ENCODE data around the gene GALNT18.

Gene GALNT18

GRCh38 chr11:11624926-11625325, 3.1 kb upstream of the GALNT18 start:
- TF ChIP-seq SPI1 (IDR thresholded peaks at IDR 0.05; ENCODE audit: borderline replicate concordance, low read depth) (no peak), REST (IDR thresholded peaks at IDR 0.05; ENCODE audit: insufficient replicate concordance, low read depth) (no peak), CTCF (IDR thresholded peaks at IDR 0.05; ENCODE audit: insufficient read depth, low read length) (no peak), GABPA (IDR thresholded peaks at IDR 0.05; ENCODE audit: low read depth) (no peak)
- Histone ChIP-seq H3K27me3 (ENCODE audit: insufficient read depth, poor library complexity, severe bottlenecking) (peaks cover 47% of the 10 kb centered on the region), H3K27ac (replicated peaks) (no peak overlapping the region), H3K4me3 (replicated peaks; ENCODE audit: insufficient read depth, low read length) (no peak overlapping the region)
- no peak for DNase-seq (ENCODE audit: low read depth in 1 of 2, low spot score in 1 of 2)

GRCh38 chr11:11624204-11624603, 2.4 kb upstream of the GALNT18 start:
- H3K4me3 ChIP-seq (replicated peaks; ENCODE audit: insufficient read depth, low read length) = no peak overlapping the region
- DNase-seq (ENCODE audit: low read depth in 1 of 2, low spot score in 1 of 2) = no peak
- H3K27me3 ChIP-seq (ENCODE audit: insufficient read depth, poor library complexity, severe bottlenecking) = peaks cover 54% of the 10 kb centered on the region
- TF ChIP-seq SPI1 (IDR thresholded peaks at IDR 0.05; ENCODE audit: borderline replicate concordance, low read depth) = no peak
- no peak for TF ChIP-seq REST (IDR thresholded peaks at IDR 0.05; ENCODE audit: insufficient replicate concordance, low read depth)
- TF ChIP-seq GABPA (IDR thresholded peaks at IDR 0.05; ENCODE audit: low read depth) = no peak
- TF ChIP-seq POLR2AphosphoS5 (IDR thresholded peaks at IDR 0.05; ENCODE audit: low read depth) = no peak
- TF ChIP-seq CTCF (IDR thresholded peaks at IDR 0.05; ENCODE audit: insufficient read depth, low read length) = no peak
- no peak overlapping the region for H3K27ac ChIP-seq (replicated peaks)

- no peak for DNase-seq (ENCODE audit: low read depth in 1 of 2, low spot score in 1 of 2)
These were observed 967 bp upstream of the GALNT18 start for GRCh38 chr11:11622772-11623171.

More at GRCh38 chr11:11622772-11623171, 967 bp upstream of the GALNT18 start:
- no peak for TF ChIP-seq REST (IDR thresholded peaks at IDR 0.05; ENCODE audit: insufficient replicate concordance, low read depth)
- TF ChIP-seq CTCF (IDR thresholded peaks at IDR 0.05; ENCODE audit: insufficient read depth, low read length) = no peak
- no peak for TF ChIP-seq SPI1 (IDR thresholded peaks at IDR 0.05; ENCODE audit: borderline replicate concordance, low read depth)
- no peak for TF ChIP-seq GABPA (IDR thresholded peaks at IDR 0.05; ENCODE audit: low read depth)
- no peak for TF ChIP-seq POLR2AphosphoS5 (IDR thresholded peaks at IDR 0.05; ENCODE audit: low read depth)
- H3K27me3 ChIP-seq (ENCODE audit: insufficient read depth, poor library complexity, severe bottlenecking) = peaks cover 56% of the 10 kb centered on the region
- H3K27ac ChIP-seq (replicated peaks) = no peak overlapping the region
- no peak overlapping the region for H3K4me3 ChIP-seq (replicated peaks; ENCODE audit: insufficient read depth, low read length)
